Liver (tissue), 9 donors: Measurements from ENCODE around the gene MSI2. TPM values are rescaled to one million over a fixed set of nuclear protein-coding genes. Genes with fewer than 3 reads are reported as not detected.

Experiments used
- DNase-seq: peaks from one replicate; pipeline ENCODE4 v3.0.0-alpha.2; 2017; ENCODE audit warnings: low spot score
- H3K27ac ChIP-seq, 2 donors: one replicate each; pipeline ENCODE4 v1.7.0; 2013; ENCODE audit warnings: inconsistent platforms in 2 of 2, low read length in 2 of 2, control low read depth in 1 of 2, low read depth in 1 of 2, mild to moderate bottlenecking in 1 of 2
- H3K27me3 ChIP-seq, 4 donors: one replicate each; pipeline versions ENCODE4 v1.6.1 to v1.7.0; 2013; ENCODE audit warnings: low read length in 3 of 4, inconsistent platforms in 1 of 4, mild to moderate bottlenecking in 1 of 4, moderate library complexity in 1 of 4; ENCODE audit not compliant: control insufficient read depth in 4 of 4, insufficient read depth in 4 of 4
- H3K36me3 ChIP-seq, 4 donors: one replicate each; pipeline versions ENCODE4 v1.6.1 to v1.7.0; 2013; ENCODE audit warnings: low read length in 3 of 4, mild to moderate bottlenecking in 3 of 4, low read depth in 1 of 4, moderate library complexity in 1 of 4; ENCODE audit not compliant: control insufficient read depth in 4 of 4, insufficient read depth in 3 of 4
- H3K4me1 ChIP-seq, 4 donors: one replicate each; pipeline versions ENCODE4 v1.6.1 to v1.7.0; 2013; ENCODE audit warnings: low read length in 3 of 4, mild to moderate bottlenecking in 3 of 4, moderate library complexity in 1 of 4; ENCODE audit not compliant: control insufficient read depth in 4 of 4, insufficient read depth in 4 of 4
- H3K4me3 ChIP-seq, 3 donors: one replicate each; pipeline versions ENCODE4 v1.6.1 to v1.7.0; 2013; ENCODE audit warnings: low read length in 3 of 3, control low read depth in 1 of 3, low read depth in 1 of 3, mild to moderate bottlenecking in 1 of 3
- H3K9ac ChIP-seq, 2 donors: one replicate each; pipeline ENCODE4 v1.7.0; 2013; ENCODE audit warnings: low read length in 2 of 2, mild to moderate bottlenecking in 2 of 2, moderate library complexity in 2 of 2, control low read depth in 1 of 2, low read depth in 1 of 2
- H3K9me3 ChIP-seq, 4 donors: one replicate each; pipeline versions ENCODE4 v1.6.1 to v1.7.0; 2013; ENCODE audit warnings: low read length in 3 of 4; ENCODE audit not compliant: control insufficient read depth in 4 of 4
- ATF3 ChIP-seq: IDR thresholded peaks from 2 replicates; pipeline ENCODE4 v1.6.1; 2016; ENCODE audit warnings: antibody characterized with exemption
- CTCF ChIP-seq: fragments of 150-350 bp; IDR thresholded peaks from 2 replicates; pipeline ENCODE4 v1.5.1; 2017; ENCODE audit warnings: improper control_type of control experiment, low read depth, low read length; ENCODE audit not compliant: missing input control
- EGR1 ChIP-seq, 2 donors: IDR thresholded peaks; 2 replicates each; pipeline ENCODE4 v1.6.1; 2016 to 2018; ENCODE audit warnings: antibody characterized with exemption in 2 of 2, low read depth in 2 of 2
- FOXA1 ChIP-seq: IDR thresholded peaks from 2 replicates; pipeline ENCODE4 v1.6.1; 2016; ENCODE audit warnings: antibody characterized with exemption
- FOXA2 ChIP-seq: IDR thresholded peaks from 2 replicates; pipeline ENCODE4 v1.6.1; 2016; ENCODE audit warnings: antibody characterized with exemption
- GABPA ChIP-seq, 2 donors: IDR thresholded peaks in 1 of 2; conservative IDR thresholded peaks in 1 of 2; 2 replicates each; pipeline ENCODE4 v1.6.1; 2016; ENCODE audit warnings: antibody characterized with exemption in 2 of 2, mild to moderate bottlenecking in 1 of 2, moderate library complexity in 1 of 2
- HNF4A ChIP-seq, 2 donors: conservative IDR thresholded peaks; 2 replicates each; pipeline ENCODE4 v1.6.1; 2016; ENCODE audit warnings: antibody characterized with exemption in 2 of 2, mild to moderate bottlenecking in 2 of 2
- HNF4G ChIP-seq: IDR thresholded peaks from 2 replicates; pipeline ENCODE4 v1.6.1; 2016; ENCODE audit warnings: antibody characterized with exemption
- JUND ChIP-seq, 2 donors: IDR thresholded peaks; 2 replicates each; pipeline ENCODE4 v1.6.1; 2016; ENCODE audit warnings: antibody characterized with exemption in 2 of 2
- MAX ChIP-seq: IDR thresholded peaks from 2 replicates; pipeline ENCODE4 v1.6.1; 2016; ENCODE audit warnings: antibody characterized with exemption
- NR2F2 ChIP-seq: IDR thresholded peaks from 2 replicates; pipeline ENCODE4 v1.6.1; 2016; ENCODE audit warnings: antibody characterized with exemption
- RAD21 ChIP-seq, 2 donors: IDR thresholded peaks; 2 replicates each; pipeline ENCODE4 v1.6.1; 2016; ENCODE audit warnings: antibody characterized with exemption in 2 of 2, mild to moderate bottlenecking in 2 of 2
- REST ChIP-seq: IDR thresholded peaks from 2 replicates; pipeline ENCODE4 v1.6.1; 2016; ENCODE audit warnings: antibody characterized with exemption, mild to moderate bottlenecking
- RXRA ChIP-seq, 2 donors: IDR thresholded peaks; 2 replicates each; pipeline ENCODE4 v1.6.1; 2017 to 2018; ENCODE audit warnings: antibody characterized with exemption in 2 of 2, mild to moderate bottlenecking in 1 of 2
- SP1 ChIP-seq: IDR thresholded peaks from 2 replicates; pipeline ENCODE4 v1.6.1; 2018; ENCODE audit warnings: antibody characterized with exemption, mild to moderate bottlenecking
- TAF1 ChIP-seq: conservative IDR thresholded peaks from 2 replicates; pipeline ENCODE4 v1.6.1; 2016; ENCODE audit warnings: antibody characterized with exemption, mild to moderate bottlenecking
- YY1 ChIP-seq: IDR thresholded peaks from 2 replicates; pipeline ENCODE4 v1.6.1; 2016; ENCODE audit warnings: antibody characterized with exemption, mild to moderate bottlenecking
- ZBTB33 ChIP-seq: IDR thresholded peaks from 2 replicates; pipeline ENCODE4 v1.6.1; 2016; ENCODE audit warnings: antibody characterized with exemption
- WGBS: extraction: QIAGEN DNeasy Blood & Tissue Kit; methylation state at CpG from one replicate; pipeline ENCODE4 v1.1.7; 2013; 5-methylcytosine and 5-hydroxymethylcytosine counted together
- polyA plus RNA-seq, 2 donors: library from polyadenylated mRNA; stranded (reverse) in 1 of 2; unstranded in 1 of 2; fragments of 200-250 nt in 1 of 2; fragments of >200 nt in 1 of 2; fragmentation: Nextera tagmentation in 1 of 2; extraction: Ambion mirVana in 1 of 2; gene quantifications; one replicate each; pipeline versions ENCODE4 v1.2.1 to v1.2.3, GENCODE V29; 2013 to 2015
- total RNA-seq, 2 donors: library from RNA; depleted of rRNA; stranded (reverse); fragments of >200 nt; gene quantifications; one replicate each; pipeline ENCODE4 v1.2.3, GENCODE V29; 2014
- donor health status: healthy.
- donor health status: healthy.
- donor health status: healthy.
- donor health status: healthy.
- donor health status: healthy.

The MSI2 gene
- total and polyA plus RNA-seq, 4 donors: 5.7 to 15.6 (median 9.2) TPM

GRCh38 chr17:57453841-57454425, 197.6 kb downstream of the MSI2 start:
- 94% methylated on average over 7 of the region's 7 CpGs for WGBS

More at GRCh38 chr17:57453841-57454425, 197.6 kb downstream of the MSI2 start:
- no peak for TF ChIP-seq RAD21 (IDR thresholded peaks at IDR 0.05)
- TF ChIP-seq HNF4A (conservative IDR thresholded peaks at IDR 0.05): no peak
- no peak for TF ChIP-seq SP1
- TF ChIP-seq CTCF: no peak
- no peak for TF ChIP-seq YY1
- no peak for TF ChIP-seq FOXA2
- no peak for TF ChIP-seq TAF1
- TF ChIP-seq REST: no peak
- TF ChIP-seq GABPA (IDR thresholded peaks at IDR 0.05 in 1 of 2, conservative IDR thresholded peaks at IDR 0.05 in 1 of 2): no peak
- TF ChIP-seq ATF3: no peak
- TF ChIP-seq EGR1 (IDR thresholded peaks at IDR 0.05; ENCODE audit: low read depth in 2 of 2): no peak
- no peak for TF ChIP-seq JUND (IDR thresholded peaks at IDR 0.05)
- no peak for TF ChIP-seq MAX
- no peak for TF ChIP-seq ZBTB33
- no peak for TF ChIP-seq HNF4G
- TF ChIP-seq FOXA1: no peak
- TF ChIP-seq RXRA (IDR thresholded peaks at IDR 0.05): no peak
- TF ChIP-seq NR2F2: no peak
- no peak overlapping the region for H3K9ac ChIP-seq
- no peaks in the 10 kb centered on the region for H3K9me3 ChIP-seq
- H3K4me3 ChIP-seq: no peak overlapping the region
- no peaks in the 10 kb centered on the region for H3K36me3 ChIP-seq
- no peaks in the 10 kb centered on the region for H3K4me1 ChIP-seq
- no peaks in the 10 kb centered on the region for H3K27me3 ChIP-seq
- H3K27ac ChIP-seq: no peak overlapping the region
- no peak for DNase-seq
